Adrenal gland (tissue), 5 donors: ENCODE data around the gene ANKS1B.

ENCODE experiments used
- POLR2A ChIP-seq, 2 donors: fragments of 450-650 bp; IDR thresholded peaks; one replicate each; pipeline ENCODE4 v1.6.1; 2017; ENCODE audit warnings: antibody characterized with exemption in 2 of 2, mild to moderate bottlenecking in 2 of 2, moderate library complexity in 1 of 2
- TF ChIP-seq, protein P1 (sequence below), 6 experiments: fragments of 450-650 bp in 4 of 6; fragments of 200-600 bp in 2 of 6; sonication (generic) in 1 of 6; IDR thresholded peaks; 1 replicate in 5 of 6; 2 replicates in 1 of 6; pipeline versions ENCODE4 v1.5.1 to v1.8.0; 2016 to 2021; ENCODE audit warnings: antibody characterized with exemption in 6 of 6, mild to moderate bottlenecking in 2 of 6, moderate library complexity in 1 of 6
- donor health status: DM: no; HTN: no; CAD: no.

DNA sequence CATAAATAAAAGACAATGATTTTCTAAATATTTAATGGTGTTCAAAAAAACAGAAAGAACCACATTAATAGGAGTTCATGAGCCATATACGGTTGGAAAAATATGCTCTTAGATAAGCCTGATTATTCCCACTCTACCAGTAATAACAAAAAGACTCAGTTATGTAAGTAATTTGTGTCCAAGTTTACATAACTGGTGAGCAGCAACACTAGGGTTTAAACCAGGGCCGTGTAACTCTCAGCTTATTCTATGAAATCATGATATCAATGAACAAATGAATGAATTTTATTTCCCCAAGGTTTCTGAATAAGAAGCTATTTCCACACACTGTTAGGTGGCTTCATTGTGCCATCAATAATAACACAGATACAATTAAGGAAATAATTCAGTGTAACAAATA lies 238.8 kb downstream of the ANKS1B start:
- TF ChIP-seq, protein P1, sequence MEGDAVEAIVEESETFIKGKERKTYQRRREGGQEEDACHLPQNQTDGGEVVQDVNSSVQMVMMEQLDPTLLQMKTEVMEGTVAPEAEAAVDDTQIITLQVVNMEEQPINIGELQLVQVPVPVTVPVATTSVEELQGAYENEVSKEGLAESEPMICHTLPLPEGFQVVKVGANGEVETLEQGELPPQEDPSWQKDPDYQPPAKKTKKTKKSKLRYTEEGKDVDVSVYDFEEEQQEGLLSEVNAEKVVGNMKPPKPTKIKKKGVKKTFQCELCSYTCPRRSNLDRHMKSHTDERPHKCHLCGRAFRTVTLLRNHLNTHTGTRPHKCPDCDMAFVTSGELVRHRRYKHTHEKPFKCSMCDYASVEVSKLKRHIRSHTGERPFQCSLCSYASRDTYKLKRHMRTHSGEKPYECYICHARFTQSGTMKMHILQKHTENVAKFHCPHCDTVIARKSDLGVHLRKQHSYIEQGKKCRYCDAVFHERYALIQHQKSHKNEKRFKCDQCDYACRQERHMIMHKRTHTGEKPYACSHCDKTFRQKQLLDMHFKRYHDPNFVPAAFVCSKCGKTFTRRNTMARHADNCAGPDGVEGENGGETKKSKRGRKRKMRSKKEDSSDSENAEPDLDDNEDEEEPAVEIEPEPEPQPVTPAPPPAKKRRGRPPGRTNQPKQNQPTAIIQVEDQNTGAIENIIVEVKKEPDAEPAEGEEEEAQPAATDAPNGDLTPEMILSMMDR (IDR thresholded peaks at IDR 0.05) = no peak
- TF ChIP-seq POLR2A (IDR thresholded peaks at IDR 0.05) = no peak
